NCI-H446 treated with DMSO at 0.1 percent for 48 hours (cell line): ENCODE results near the gene C20orf202.
"Not testable (repeated sequence)": the region's sequence is repeated elsewhere in the genome, so short reads cannot be mapped to it uniquely, and the experiment has no call there.

ENCODE experiments used
- DNase-seq: peaks from one replicate; lab custom pipeline; 2025; lab: John Stamatoyannopoulos, UW

C20orf202 gene

DNA sequence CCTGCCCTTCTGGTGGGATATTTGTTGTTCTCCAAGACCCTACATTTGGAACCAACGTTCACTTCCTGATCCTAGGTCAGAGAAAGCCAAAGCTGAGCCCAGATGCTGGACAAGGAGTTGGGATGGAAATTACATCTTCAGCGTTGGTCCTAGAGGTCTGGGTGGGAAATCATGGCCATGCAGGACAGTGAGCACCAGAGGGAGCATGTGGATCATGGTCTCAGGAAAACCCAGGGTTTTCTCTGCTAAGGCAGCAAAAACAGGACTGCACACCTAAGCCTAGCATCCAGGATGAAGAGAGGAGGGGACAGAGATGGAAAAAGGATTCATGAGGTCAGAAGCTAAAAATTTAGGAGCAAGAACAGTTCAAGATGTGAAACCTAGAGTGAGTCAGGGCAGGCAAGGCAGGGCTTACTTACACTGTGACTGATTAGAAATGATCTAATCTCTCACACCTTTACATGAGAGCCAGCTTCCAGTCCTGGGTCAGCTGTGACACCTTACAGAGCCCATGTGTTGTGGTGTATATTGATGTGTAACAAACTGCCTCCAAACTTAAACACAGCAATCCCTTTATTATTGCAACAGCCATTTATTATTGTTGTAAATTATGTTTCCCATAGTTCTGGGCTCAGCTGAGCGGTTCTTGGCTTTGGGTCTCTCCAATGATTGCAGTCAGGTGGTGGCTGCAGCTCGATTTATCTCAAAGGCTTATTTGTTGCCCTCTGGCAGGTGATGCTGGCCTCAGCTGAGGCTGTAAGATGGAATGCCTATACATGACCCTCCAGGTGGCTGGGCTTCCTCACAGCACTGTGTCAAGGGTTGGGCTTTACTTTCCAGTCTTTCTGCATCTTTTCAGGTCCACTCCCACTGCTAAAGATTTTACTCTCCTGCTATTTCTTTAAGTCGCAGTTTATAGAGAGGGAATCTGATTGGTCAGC, 6.5 kb downstream of the C20orf202 start:
- DNase-seq, result no peak

DNA sequence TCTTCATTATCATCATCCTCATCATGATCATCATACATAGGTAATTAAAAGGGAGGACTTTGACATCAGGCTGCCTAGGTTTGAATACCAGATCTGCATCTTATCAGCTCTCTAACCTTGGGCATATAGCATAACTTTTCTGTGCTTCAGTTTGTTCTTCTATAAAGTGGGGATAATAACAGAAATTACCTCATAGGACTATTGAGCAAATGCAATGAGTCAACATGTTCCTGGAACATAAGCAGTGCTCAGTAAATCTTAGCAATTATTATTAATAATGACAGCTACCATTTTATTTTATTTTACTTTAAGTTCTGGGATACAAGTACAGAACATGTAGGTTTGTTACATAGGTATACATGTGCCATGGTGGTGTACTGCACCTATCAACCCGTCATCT, 7.2 kb downstream of the C20orf202 start:
- no peak for DNase-seq

DNA sequence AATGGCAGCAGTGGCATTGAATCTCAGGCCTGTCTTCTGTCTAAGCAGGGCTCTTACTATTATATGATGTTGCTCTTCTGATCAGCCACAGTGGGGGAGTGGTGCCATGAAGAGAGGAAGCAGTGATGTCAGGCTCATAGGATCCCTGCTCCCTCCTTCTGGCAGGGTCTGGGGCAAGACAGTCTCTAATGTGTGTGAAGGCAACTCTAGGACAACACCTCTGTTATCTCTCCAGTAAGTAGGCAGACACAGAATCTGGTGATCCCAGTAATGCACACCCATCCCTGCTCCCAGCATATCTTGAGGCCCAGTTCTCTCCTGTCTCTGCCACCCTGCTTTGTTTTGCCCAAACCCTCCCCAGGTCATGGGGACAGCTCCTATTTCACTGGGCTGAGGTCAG, 8.8 kb downstream of the C20orf202 start:
- no peak for DNase-seq

DNA sequence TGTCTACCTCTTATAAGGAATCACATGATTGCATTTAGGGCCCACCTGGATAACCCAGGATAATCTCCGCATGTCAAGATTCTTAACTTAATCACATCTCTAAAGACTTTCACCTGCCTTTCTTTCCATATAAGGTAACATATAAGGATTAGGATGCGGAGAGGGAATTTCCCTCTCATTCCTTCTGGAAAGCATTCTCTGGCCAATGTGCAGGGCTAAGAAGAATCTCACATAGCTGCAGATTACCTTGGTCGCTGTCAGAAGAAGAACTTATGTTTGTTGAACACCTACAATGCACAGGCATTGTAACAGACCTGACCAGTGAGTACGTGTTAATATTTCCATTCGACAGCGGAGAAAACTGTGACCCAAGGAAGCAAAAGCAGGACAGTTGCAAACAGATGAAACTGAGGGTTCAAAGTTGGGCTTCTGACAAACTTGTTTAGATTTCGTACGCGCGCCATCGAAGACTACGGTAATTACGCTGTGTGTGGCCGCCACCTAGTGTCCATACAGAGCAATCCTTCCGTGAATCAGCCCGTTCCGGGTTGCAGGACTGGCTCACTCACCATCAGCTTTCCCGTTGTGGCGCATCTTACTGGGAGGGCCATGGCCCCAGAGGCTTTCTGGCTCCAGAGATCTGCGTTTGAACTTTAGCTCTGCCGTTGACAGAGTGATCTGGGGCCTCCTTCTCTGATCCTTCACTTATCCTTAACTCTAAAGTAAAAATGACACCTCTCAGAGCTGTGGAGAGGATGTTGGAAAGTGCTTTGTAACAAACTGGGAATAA, 9.5 kb downstream of the C20orf202 start:
- DNase-seq, result no peak

DNA sequence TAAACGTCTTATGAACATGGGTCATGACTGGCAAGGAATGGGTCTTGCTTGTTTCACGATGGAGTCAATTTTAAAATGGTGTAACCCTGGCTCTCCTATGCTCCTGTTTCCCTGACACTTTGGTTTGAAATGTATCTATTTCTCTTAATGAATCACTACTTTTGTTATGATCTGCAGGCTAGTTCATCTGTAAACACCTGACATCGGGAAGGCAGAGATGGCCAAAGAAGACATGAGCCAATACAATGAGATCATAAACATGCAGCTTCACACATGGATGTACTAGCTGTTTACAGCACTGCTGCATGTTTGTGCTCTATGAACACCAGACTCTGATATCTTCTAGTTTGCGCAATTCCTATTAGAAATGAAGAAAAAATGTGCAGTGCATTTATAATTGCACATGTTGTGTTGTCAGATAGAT, 11.6 kb downstream of the C20orf202 start:
- no peak for DNase-seq

DNA sequence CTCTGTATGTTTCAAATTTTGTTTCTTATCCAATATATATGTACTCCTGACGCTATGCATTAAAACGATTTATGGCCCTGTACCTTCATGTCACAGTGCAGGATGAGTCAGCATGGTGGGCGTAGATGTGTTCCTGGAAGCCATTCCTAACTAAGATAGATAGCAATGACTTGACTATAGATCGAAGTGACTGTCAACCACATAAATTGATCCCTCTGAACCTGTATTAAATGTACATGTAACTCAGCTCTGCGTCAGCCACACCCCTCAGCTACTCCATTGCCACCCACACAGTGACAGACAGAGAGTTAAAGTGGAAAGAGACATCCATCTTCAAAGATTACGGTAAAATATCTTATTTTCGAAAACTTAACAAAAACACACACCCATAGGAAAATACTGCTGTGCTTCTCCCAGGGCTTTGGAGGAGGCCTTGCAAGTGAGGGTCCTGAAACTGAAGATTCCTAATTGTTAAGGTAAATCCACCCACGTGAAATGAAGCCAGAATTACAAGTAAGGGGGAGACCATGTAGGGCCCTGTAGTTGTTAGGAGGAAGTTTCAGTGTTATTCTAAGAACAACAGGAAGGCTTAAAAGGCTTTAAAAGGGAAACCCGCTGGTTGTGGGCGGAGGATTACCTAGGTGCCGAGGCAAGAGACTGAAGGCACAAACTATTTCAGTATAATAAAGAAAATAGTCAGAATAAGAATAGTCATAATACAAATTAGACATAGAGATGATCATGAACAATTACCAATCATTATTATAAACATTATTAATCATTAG, 12.3 kb downstream of the C20orf202 start:
- DNase-seq, result no peak

DNA sequence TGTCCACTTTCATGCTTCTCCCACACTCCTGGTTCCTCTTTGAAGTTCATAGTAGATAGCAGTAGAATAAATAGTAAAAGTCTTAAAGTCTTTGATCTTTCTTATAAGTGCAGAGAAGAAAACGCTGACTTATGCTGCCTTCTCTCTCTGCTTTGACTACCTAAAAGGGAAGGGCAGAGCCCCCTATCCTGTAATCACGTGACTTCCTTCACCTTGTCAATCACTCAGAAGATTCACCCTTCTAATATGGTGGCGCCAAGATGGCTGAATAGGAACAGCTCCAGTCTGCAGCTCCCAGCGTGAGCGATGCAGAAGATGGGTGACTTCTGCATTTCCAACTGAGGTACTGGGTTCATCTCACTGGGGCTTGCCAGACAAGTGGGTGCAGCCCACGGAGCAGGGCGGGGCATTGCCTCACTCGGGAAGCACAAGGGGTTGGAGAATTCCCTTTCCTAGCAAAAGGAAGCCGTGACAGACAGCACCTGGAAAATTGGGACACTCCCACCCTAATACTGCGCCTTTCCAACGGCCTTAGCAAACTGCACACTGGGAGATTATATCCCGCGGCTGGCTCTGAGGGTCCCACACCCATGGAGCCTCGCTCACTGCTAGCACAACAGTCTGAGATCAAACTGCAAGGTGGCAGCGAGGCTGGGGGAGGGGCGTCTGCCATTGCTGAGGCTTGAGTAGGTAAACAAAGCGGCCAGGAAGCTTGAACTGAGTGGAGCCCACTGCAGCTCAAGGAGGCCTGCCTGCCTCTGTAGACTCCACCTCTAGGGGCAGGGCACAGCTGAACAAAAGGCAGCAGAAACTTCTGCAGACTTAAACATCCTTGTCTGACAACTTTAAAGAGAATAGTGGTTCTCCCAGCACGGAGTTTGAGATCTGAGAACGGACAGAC, 13.5 kb downstream of the C20orf202 start:
- DNase-seq, result not testable (repeated sequence)

DNA sequence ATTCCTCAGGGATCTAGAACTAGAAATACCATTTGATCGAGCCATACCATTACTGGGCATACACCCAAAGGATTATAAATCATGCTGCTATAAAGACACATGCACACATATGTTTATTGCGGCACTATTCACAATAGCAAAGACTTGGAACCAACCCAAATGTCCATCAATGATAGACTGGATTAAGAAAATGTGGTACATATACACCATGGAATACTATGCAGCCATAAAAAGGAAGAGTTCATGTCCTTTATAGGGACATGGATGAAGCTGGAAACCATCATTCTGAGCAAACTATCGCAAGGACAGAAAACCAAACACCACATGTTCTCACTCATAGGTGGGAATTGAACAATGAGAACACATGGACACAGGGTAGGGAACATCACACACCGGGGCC, 19.5 kb downstream of the C20orf202 start:
- not testable (repeated sequence) for DNase-seq

DNA sequence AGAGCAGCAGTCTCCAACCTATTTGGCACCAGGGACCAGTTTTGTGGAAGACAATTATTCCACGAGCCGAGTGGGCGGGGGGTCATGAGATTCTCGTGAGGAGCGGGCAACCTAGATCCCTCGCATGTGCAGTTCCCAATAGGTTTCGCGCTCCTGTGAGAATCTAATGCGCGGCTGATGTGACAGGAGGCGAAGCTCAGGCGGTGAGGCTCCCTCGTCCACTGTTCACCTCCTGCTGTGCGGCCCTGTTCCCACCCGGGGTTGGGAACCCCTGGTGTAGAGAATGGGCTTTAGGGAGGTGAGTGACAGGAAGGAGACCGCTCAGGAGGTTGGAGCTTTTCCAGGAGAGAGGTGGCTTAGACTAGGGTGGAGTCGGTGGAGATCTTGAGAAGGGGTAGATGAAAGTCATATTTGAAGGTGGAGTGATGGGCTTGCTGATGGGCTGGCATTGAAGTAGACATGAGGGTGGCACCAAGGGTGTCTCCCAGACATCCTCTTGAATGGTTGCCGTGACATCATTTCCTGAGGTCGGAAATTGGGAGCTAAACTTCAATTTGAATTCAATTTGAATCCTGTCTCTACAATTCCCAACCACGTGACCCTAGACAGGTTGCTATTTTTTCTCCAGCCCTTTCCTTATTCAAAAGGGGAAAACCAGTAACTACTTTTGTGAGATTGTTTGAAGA, 21.1 kb downstream of the C20orf202 start:
- DNase-seq, result no peak

DNA sequence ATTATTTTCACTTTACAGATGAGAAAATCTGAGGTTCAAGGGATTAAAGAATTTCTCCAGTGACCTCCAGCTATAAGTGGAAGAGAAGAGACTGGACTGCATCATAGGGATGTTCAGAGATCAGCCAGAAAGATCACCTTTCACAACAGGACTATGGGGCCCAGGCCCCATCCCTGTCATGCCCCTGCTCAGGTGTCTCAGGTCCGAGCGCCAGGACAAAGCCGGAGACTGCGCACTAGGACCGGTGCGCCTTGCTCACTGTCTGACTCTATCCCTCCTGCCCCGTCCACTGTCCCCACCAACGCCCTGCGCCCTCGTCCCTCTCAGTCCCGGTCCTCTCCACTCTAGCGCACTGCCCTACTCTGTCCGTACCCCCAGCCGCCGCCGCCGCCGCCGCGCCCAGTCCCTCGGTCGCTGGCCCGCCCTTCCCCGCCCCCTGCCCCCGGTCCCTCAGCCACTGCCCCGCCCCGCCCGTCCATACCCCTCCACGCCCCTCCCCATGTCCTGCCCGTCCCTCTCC, 22.1 kb downstream of the C20orf202 start:
- no peak for DNase-seq

DNA sequence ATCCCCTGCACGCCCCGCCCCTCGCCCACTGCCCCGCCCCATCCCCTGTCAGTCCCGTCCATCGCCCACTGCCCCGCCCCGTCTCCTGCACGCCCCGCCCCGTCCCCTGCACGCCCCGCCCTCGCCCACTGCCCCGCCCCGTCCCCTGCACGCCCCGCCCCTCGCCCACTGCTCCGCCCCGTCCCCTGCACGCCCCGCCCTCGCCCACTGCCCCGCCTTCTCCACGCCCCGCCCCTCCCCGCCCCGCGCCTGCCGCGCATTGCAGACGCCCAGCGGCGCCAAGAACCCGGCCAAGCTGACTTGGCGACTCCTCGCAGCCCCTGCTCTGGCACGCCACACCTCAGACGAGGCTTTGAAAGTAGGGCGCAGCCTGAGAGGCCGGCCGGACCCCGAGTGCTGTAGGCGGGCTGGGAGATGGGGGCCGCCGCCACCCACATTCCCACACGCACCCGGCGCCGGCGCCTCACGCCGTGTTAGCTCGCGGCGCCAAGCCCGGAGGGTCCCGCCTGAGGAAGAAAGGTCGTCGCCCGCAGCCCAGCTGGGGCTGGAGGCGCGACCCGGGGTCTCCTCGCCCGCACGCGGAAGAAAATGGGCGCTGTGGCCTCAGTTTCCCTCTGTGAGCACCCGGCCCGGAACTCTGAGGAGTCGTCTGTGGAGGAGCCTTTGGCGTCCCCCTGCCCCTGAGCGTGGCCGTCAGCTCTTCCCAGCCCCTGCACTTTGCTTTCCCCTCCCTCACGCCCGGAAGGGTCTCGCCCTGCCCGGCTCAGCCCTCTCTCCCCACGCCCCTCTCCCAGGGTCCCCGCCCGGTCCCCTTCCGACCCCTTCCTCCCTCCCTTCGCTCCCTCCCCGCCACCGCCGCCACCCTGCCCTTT, 22.8 kb downstream of the C20orf202 start, which contains the start of gene RAD21L1:
Gene RAD21L1, plus strand, starts transcription at position 262 of the 872 bp plus-strand sequence. CDS start 2,410 bp downstream, outside the sequence.
- no peak for DNase-seq

DNA sequence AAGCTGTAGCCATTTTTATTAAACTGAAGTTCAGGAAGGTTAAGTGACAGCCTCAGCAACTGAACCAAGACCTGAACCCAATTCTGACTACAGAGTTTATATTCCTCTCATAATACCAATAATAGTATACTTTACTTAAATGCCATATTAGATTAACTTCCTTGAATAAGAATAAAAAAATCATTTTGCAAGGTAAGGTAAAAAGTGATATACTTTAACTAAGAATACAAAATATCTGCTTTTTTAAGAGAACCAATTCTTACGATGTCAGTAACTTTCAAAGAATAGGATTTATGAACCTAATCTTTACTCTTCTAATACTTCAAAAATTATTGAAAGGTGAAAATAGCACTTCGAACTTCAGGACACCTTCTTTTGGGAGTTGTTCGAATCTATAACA, 26.3 kb downstream of the C20orf202 start:
- no peak for DNase-seq

DNA sequence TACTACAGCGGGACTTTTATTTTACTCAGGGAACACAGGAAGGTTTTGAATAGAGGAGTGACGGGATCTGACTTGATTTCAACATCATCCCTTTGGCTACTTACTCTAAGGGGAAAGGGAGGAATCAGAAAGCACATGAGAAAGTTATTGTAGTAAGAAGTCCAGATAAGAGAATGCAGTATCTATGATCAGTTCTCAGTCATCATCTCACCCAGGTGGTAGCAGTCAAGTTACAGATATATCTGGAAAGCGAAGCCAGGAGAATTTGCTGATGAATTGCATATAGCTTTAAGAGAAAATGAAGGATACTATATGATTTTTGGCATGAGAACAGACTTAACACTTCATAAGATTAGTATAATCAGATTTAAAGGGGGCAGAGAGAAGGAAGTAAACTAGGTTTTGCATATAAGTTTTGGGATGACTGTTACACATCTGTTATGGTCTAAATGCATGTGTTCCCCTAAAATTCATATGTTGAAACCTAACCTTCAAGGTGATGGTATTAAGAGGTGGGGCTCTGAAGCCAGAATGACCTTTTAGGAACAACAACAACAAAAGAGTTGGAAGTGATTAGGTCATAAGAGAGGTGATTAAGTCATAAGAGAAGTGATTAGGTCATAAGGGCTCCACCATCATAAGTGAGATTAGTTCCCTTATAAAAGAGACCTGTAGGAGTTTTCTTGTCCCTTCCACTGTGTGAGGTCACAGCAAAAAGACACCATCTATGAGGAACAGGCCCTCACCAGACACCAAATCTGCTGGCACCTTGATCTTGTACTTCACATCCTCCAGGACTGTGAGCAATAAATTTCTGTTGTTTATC, 29.2 kb downstream of the C20orf202 start:
- no peak for DNase-seq

DNA sequence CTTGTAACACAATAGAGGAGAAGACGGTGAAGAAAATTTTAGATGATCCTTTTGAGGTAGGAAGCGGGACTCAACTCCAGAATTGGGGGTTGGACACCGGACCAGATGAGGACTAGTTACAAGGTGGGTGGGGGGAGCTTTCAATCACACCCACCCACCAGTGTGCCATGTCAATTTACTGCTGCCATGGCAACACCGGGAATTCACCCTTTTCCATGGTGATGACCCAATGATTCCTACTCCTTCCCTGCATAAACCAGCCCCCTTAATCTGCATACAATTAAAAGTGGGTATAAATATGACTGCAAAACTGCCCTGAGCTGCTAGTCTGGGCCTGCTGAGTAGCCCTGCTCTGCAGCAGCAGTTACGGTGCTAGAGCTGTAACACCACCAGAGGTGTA, 37.3 kb downstream of the C20orf202 start:
- DNase-seq, result no peak

DNA sequence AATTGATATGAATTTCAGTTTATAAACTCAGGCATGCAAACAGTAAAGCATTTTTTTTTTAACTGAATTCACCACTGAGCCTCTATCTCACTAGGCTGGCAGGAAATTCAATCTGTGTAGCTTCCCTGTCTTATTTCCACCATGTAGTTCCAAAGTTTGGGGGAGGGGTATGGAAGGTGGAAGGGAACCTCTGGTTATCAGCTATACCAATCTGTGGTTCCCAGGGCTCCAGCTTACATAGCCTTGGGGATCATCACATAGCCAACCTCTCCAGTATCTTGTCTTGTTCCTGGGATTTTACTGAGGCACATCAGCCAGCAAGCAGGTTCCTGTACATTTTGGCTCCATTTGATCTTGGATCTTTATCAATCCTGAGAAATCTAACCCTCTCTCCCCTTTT, 38.2 kb downstream of the C20orf202 start:
- DNase-seq, result no peak

DNA sequence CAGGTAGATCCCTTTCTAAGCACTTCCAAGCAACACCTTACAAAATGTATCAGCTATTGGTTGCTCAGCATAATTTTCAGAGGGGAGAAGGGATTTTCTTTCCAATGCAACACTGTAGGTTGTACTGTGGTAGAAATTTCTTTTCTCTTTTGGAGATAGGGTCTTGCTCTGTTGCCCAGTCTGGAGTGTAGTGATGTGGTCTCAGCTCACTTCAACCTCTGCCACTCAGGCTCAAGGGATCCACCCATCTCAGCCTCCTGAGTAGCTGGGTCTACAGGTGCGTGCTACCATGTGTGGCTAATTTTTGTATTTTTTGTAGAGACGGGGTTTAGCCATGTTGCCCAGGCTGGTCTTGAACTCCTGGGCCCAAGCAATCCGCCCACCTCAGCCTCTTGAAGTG, 38.8 kb downstream of the C20orf202 start:
- DNase-seq, result no peak

DNA sequence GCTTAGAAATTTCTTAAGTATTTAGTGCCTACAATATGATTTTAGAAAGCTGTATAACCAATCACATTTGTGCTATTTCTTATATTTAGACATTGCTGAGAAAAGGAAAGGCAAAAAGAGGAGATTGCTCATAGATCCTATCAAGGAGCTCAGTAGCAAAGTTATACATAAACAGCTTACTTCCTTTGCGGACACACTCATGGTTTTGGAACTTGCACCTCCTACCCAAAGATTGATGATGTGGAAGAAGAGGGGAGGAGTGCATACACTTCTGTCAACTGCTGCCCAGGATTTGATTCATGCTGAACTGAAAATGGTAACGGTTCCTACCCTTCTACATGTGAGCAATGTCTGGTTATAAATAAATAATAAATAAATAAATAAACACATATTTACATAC, 39.3 kb downstream of the C20orf202 start:
- no peak for DNase-seq

DNA sequence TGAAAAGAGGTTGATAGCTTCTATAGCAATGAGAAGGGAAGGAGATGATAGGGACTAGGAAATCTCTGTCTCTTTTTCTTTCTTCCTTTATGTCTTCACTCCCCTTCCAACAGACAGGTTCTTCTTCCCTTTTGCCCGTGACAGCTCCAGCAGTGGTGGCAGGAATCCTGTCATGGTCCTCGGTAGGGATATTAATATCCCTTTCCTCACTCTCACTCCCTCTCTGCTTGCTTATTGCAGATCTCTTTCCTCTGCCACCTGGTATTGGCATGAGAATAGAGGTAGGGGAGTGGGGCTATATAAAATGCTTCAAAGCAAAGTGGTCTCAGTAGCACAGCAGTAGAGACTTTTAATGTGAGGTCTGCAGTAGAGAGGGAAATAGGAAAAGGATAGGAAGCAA, 42.3 kb downstream of the C20orf202 start:
- no peak for DNase-seq
